Smooth muscle cell (in vitro differentiated cells): ENCODE data around the gene IFI27L2. TPM values are rescaled to one million over a fixed set of nuclear protein-coding genes. Genes with fewer than 3 reads are reported as not detected.

Experiments
- DNase-seq: peaks from one replicate; lab custom pipeline; 2025; ENCODE audit not compliant: unreplicated experiment; lab: John Stamatoyannopoulos, UW
- H2AFZ ChIP-seq: fragments of 200-600 bp; sonication (generic); 2 replicates; pipeline ENCODE4 v1.6.0; 2016; ENCODE audit warnings: antibody characterized with exemption, low read depth, mild to moderate bottlenecking
- H3F3A ChIP-seq: fragments of 200-600 bp; sonication (generic); 2 replicates; pipeline ENCODE4 v1.6.0; 2017; ENCODE audit warnings: antibody characterized with exemption, low read depth
- H3K27ac ChIP-seq: fragments of 200-600 bp; sonication (generic); 2 replicates; pipeline ENCODE4 v1.5.1; 2016; ENCODE audit warnings: low read depth, mild to moderate bottlenecking
- H3K27me3 ChIP-seq: fragments of 200-600 bp; sonication (generic); 2 replicates; pipeline ENCODE4 v1.6.1; 2016; ENCODE audit warnings: low read depth, mild to moderate bottlenecking
- H3K36me3 ChIP-seq: fragments of 200-600 bp; sonication (generic); 2 replicates; pipeline ENCODE4 v1.5.1; 2016; ENCODE audit warnings: low read depth
- H3K4me1 ChIP-seq: fragments of 200-600 bp; sonication (generic); 2 replicates; pipeline ENCODE4 v1.5.1; 2016; ENCODE audit warnings: low read depth
- H3K4me2 ChIP-seq: fragments of 200-600 bp; sonication (generic); 2 replicates; pipeline ENCODE4 v1.6.0; 2016; ENCODE audit warnings: mild to moderate bottlenecking
- H3K4me3 ChIP-seq: fragments of 200-600 bp; sonication (generic); 2 replicates; pipeline ENCODE4 v1.5.1; 2016; ENCODE audit warnings: mild to moderate bottlenecking
- H3K79me2 ChIP-seq: fragments of 200-600 bp; sonication (generic); 2 replicates; pipeline ENCODE4 v1.6.0; 2016; ENCODE audit warnings: low read depth, mild to moderate bottlenecking
- H3K9ac ChIP-seq: fragments of 200-600 bp; sonication (generic); 2 replicates; pipeline ENCODE4 v1.6.0; 2016; ENCODE audit warnings: low read depth
- H3K9me3 ChIP-seq: fragments of 200-600 bp; sonication (generic); replicated peaks from 2 replicates; pipeline ENCODE4 v1.5.1; 2016; ENCODE audit warnings: low read depth
- H4K20me1 ChIP-seq: fragments of 200-600 bp; sonication (generic); 2 replicates; pipeline ENCODE4 v1.6.0; 2016; ENCODE audit warnings: low read depth
- WGBS: methylation state at CpG from one replicate; pipeline ENCODE4 v1.1.7; 2016; ENCODE audit warnings: low lambda C conversion rate; 5-methylcytosine and 5-hydroxymethylcytosine counted together
- polyA plus RNA-seq: library from polyadenylated mRNA; unstranded; fragments of >200 nt; fragmentation: Nextera tagmentation; extraction: Ambion mirVana; gene quantifications from 2 replicates; pipeline ENCODE4 v1.2.1, GENCODE V29; 2016
- total RNA-seq: library from RNA; depleted of rRNA; stranded (reverse); fragments of >200 nt; gene quantifications from 2 replicates; pipeline ENCODE4 v1.2.3, GENCODE V29; 2014
- TF ChIP-seq, protein P1 (sequence below): fragments of 200-600 bp; sonication (generic); IDR thresholded peaks from 2 replicates; pipeline ENCODE4 v1.5.1; 2017; ENCODE audit warnings: borderline replicate concordance, mild to moderate bottlenecking, antibody characterized with exemption; ENCODE audit not compliant: insufficient read depth, poor library complexity, severe bottlenecking

Gene IFI27L2
- total and polyA plus RNA-seq, 2 experiments from 2014 or later, result 96.0 to 162 TPM

DNA sequence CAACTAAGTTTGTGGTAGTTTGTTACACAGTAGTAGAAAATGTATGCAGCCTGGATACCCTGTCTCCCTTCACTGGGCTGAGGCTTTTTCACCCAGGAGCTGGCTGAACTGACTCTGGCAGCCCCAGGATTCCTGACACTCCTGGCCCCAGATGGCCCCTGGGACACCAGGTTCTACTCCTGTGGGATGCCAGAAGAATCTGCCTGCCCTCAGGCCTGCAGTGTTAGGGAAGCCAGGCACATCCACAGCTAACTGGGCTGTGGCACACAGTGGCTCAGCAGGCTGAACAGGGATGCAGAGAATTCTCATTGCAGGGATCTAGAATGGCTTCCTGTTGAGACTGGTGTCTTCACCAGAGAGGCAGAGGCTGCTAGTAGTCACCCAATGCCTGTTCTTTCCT, 10.3 kb downstream of the IFI27L2 start:
- no peak overlapping the region for H2AFZ ChIP-seq
- no peaks in the 10 kb centered on the region for H3K9me3 ChIP-seq
- H3K4me3 ChIP-seq, result no peak overlapping the region
- no peaks in the 10 kb centered on the region for H4K20me1 ChIP-seq
- no peaks in the 10 kb centered on the region for H3K4me1 ChIP-seq
- no peaks in the 10 kb centered on the region for H3F3A ChIP-seq
- no peaks in the 10 kb centered on the region for H3K79me2 ChIP-seq
- no peaks in the 10 kb centered on the region for H3K27me3 ChIP-seq
- H3K9ac ChIP-seq, result no peak overlapping the region
- H3K27ac ChIP-seq, result no peak overlapping the region
- DNase-seq, result no peak
- H3K36me3 ChIP-seq, result no peaks in the 10 kb centered on the region
- no peak overlapping the region for H3K4me2 ChIP-seq
- TF ChIP-seq, protein P1, sequence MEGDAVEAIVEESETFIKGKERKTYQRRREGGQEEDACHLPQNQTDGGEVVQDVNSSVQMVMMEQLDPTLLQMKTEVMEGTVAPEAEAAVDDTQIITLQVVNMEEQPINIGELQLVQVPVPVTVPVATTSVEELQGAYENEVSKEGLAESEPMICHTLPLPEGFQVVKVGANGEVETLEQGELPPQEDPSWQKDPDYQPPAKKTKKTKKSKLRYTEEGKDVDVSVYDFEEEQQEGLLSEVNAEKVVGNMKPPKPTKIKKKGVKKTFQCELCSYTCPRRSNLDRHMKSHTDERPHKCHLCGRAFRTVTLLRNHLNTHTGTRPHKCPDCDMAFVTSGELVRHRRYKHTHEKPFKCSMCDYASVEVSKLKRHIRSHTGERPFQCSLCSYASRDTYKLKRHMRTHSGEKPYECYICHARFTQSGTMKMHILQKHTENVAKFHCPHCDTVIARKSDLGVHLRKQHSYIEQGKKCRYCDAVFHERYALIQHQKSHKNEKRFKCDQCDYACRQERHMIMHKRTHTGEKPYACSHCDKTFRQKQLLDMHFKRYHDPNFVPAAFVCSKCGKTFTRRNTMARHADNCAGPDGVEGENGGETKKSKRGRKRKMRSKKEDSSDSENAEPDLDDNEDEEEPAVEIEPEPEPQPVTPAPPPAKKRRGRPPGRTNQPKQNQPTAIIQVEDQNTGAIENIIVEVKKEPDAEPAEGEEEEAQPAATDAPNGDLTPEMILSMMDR, result no peak

DNA sequence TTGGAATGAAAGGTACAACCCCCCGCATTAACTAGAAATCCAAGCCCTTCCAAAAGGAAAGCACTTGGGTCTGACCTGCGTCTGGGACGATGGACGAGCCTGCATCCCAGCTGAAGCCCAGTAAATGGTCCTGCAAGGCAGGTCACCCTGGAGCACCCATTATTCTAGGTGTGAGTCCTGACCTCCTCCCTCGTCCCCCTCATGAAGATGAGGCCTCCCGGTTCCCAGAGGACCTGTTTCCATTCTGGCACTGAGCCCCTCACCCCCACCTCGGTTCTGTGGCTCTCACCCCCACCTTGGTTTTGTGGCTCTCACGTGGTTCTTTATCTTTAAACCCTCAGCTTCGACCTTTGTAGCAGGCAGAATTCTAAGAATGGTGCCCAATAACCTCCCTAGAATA, 11.5 kb downstream of the IFI27L2 start:
- Histone ChIP-seq H3K9me3 (no peaks in the 10 kb centered on the region), H3K4me2 (no peak overlapping the region), H3K4me1 (no peaks in the 10 kb centered on the region), H3K27ac (no peak overlapping the region), H4K20me1 (no peaks in the 10 kb centered on the region), H3K27me3 (no peaks in the 10 kb centered on the region), H3K9ac (no peak overlapping the region), H3F3A (no peaks in the 10 kb centered on the region), H2AFZ (no peak overlapping the region), H3K36me3 (no peaks in the 10 kb centered on the region), H3K79me2 (no peaks in the 10 kb centered on the region), H3K4me3 (no peak overlapping the region)
- TF ChIP-seq, protein P1, result no peak
- no peak for DNase-seq
- WGBS, result 87% methylated on average over 9 of the region's 9 CpGs

DNA sequence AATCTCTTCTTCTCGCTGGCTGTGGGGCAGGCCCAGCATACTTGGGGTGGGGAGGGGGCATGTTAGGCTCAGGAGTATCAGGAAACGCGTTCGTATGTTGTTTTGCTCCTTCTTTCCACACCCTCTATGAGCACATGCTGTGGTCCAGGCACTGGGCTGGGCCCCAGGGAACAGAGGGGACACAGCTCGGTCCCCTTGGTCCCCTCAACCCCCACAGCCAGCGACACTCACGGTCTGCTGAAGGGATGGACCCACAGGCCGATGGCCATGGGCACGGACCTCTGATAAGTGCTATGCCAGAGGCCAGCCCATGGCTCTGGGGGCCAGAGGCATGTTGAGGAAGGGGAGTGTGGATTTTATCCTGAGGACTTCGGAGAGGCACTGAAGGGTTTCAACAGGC, 12.7 kb downstream of the IFI27L2 start:
- WGBS, result 91% methylated on average over 10 of the region's 10 CpGs
- TF ChIP-seq, protein P1, result no peak
- Histone ChIP-seq H3K4me1 (no peaks in the 10 kb centered on the region), H3K9ac (no peak overlapping the region), H2AFZ (no peak overlapping the region), H3K9me3 (no peaks in the 10 kb centered on the region), H4K20me1 (no peaks in the 10 kb centered on the region), H3K27ac (no peak overlapping the region), H3K36me3 (no peaks in the 10 kb centered on the region), H3K4me2 (no peak overlapping the region), H3K79me2 (no peaks in the 10 kb centered on the region), H3K4me3 (no peak overlapping the region), H3F3A (no peaks in the 10 kb centered on the region), H3K27me3 (no peaks in the 10 kb centered on the region)
- no peak for DNase-seq

DNA sequence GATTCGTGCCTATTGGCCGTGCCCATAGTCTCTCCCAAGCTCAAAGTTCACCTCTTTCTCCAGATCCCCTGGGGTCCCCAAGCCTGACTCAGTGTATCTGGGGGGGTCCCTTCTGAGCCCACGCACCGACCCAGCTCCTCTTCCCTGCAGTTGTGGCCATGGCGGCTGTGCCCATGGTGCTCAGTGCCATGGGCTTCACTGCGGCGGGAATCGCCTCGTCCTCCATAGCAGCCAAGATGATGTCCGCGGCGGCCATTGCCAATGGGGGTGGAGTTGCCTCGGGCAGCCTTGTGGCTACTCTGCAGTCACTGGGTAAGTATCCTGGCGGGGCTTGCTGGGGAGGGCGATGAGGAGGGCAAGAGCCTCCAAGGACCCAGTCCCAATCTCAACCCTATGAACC, 13.8 kb downstream of the IFI27L2 start:
- H3K9ac ChIP-seq, result no peak overlapping the region
- WGBS, result 95% methylated on average over 15 of the region's 15 CpGs
- no peaks in the 10 kb centered on the region for H3K27me3 ChIP-seq
- TF ChIP-seq, protein P1, result no peak
- H3K27ac ChIP-seq, result no peak overlapping the region
- no peaks in the 10 kb centered on the region for H3K4me1 ChIP-seq
- H3K4me2 ChIP-seq, result no peak overlapping the region
- no peak for DNase-seq
- H2AFZ ChIP-seq, result no peak overlapping the region
- H3K36me3 ChIP-seq, result no peaks in the 10 kb centered on the region
- no peaks in the 10 kb centered on the region for H3K9me3 ChIP-seq
- no peaks in the 10 kb centered on the region for H4K20me1 ChIP-seq
- no peaks in the 10 kb centered on the region for H3K79me2 ChIP-seq
- no peaks in the 10 kb centered on the region for H3F3A ChIP-seq
- H3K4me3 ChIP-seq, result no peak overlapping the region
